GM10266 (cell line): ENCODE measurements around the gene SELENON.

Experiments
- DNase-seq: peaks from one replicate; pipeline ENCODE4 v3.0.0; 2012; ENCODE audit errors: extremely low spot score
- TF ChIP-seq, protein P1 (sequence below): IDR thresholded peaks from 2 replicates; pipeline ENCODE4 v1.5.1; 2012; ENCODE audit warnings: mild to moderate bottlenecking, low read depth; ENCODE audit not compliant: control insufficient read depth, insufficient read depth; ENCODE audit errors: missing control alignments

The SELENON gene

DNA sequence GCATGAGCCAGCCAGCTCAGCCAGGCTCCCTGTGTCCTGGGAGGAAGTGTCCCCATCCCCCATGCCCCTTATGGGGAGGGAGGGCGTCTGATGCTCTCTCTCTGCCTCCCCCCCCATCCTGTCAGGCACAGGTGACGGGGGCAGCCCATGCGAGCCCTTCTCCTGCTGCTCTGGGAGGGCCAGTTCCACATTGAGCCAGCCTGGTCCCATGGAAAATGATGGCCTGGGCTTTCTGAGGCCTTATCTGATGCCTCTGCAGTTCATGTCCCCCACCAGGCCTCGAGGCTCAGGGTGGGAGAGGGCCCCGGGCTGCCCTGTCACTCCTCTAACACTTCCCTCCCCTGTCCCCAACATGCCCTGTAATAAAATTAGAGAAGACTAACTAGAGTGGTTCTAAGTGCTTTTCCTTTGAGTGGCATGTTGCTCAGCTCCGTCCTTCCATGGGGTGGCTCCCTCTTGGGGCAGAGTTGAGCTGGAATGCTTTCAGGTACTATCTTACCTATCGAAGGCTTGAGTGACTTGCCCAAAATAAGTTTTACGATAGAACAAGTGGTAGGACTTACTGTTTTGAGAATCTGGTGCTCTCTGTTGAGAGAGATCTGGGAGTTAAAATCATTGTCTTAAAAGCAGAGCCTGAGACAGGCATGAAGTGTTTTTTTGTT is 18.0 kb downstream of the SELENON start:
- no peak for DNase-seq
- TF ChIP-seq, protein P1, sequence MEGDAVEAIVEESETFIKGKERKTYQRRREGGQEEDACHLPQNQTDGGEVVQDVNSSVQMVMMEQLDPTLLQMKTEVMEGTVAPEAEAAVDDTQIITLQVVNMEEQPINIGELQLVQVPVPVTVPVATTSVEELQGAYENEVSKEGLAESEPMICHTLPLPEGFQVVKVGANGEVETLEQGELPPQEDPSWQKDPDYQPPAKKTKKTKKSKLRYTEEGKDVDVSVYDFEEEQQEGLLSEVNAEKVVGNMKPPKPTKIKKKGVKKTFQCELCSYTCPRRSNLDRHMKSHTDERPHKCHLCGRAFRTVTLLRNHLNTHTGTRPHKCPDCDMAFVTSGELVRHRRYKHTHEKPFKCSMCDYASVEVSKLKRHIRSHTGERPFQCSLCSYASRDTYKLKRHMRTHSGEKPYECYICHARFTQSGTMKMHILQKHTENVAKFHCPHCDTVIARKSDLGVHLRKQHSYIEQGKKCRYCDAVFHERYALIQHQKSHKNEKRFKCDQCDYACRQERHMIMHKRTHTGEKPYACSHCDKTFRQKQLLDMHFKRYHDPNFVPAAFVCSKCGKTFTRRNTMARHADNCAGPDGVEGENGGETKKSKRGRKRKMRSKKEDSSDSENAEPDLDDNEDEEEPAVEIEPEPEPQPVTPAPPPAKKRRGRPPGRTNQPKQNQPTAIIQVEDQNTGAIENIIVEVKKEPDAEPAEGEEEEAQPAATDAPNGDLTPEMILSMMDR: no peak

DNA sequence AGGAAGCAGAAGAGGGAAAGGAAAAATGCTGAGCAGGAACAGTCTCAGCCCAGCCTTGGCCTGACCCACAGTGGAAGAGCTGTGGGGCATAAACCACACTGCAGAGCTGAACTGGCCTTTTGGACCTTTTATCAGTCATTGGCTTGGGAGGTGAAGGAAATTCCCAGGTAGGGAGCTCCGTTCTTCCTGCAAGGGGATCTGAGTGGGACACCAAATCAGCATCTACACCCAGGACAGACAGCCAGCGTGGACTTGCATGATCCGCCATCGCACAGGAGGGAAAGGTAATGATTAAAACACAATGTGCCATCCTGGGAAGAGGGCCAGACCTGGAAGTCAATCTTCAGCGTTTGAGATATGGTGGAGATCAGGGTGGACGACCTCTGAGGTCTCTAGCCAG is 18.6 kb downstream of the SELENON start:
- TF ChIP-seq, protein P1: no peak
- no peak for DNase-seq

DNA sequence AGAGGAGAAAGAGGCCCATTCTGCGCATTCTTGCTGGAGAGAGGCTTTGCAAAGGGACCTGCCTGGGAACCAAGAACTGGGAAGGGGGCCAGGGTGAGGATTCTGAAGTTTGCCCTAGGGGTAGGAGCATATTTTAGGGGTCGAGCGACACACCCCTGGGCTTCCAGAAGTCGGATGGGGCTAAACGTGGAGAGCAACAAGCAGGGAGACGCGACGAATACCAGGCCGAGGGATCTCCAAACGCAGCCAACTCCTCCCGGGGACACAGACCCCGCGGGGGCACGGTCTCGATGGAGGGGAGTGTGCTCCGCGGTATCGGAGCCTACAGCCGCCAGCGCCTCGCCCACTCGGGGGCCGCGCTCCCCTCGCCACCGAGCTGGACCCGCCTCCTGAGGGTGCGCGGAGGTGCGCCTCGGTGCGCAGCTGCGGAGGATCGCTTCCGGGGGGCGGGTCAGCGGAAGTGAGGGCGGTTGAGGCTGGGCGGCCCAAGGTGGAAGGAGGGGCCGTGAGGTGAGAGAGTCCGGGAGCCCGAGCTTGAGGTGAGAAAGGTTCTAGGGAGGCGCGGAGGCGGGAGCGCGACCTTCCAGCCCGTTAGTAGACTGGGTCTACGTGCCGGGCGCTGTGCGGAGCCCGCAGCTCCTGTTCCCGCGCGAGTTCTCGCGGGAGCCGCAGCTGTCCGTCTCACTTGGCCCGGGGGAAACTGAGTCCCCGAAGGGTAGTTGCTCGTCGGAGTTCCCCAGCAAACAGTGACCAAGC is 19.7 kb downstream of the SELENON start, which contains the start of gene MTFR1L:
Gene MTFR1L, plus strand, starts transcription at position 464 of the 756 bp plus-strand sequence. CDS start 3,151 bp downstream, outside the sequence.
- DNase-seq: peak; percentile 97
- TF ChIP-seq, protein P1: no peak

DNA sequence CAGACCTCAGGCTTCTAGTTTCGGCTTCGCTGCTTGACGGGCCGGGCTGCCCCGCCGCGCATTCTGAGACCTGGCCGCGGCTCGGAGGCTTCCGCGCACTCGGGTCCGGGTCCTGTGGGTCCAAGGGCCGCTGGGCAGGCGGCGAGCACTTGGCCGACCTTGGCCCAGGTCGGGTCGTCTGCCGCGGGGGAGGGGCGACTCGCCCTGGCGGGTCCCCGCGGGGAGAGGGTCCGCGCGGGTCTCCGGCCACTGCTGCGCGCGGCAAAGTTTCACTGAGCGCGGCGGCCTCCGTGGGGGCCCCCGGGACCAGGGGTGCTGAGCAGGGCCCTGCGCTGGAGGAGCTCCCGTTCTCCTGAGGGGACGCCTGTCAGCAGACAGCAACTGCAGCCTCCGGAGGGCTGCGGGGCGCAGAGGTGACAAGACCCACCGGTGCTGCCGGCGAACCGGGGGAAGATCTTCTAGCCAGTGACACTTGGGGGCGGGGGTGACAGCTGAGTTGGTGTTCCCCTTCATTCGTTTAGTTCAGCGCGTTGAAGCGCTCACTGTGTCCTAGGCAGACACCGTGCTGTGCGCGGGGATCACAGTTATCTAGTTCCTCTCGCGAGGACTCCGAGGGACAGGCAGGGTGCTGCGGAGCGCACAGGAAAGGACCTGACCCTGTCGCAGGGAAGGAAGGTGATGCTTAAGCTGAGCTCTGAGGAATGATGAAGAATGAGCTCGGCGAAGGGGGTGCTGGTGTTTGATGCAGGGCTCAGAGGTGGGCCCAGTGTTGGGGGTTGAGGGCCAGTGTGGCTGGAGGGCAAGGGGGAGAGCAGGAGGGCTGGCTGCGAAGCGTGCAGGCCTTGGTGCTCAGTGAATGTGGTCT is 20.5 kb downstream of the SELENON start:
- DNase-seq: peak; percentile 87
- TF ChIP-seq, protein P1: no peak

DNA sequence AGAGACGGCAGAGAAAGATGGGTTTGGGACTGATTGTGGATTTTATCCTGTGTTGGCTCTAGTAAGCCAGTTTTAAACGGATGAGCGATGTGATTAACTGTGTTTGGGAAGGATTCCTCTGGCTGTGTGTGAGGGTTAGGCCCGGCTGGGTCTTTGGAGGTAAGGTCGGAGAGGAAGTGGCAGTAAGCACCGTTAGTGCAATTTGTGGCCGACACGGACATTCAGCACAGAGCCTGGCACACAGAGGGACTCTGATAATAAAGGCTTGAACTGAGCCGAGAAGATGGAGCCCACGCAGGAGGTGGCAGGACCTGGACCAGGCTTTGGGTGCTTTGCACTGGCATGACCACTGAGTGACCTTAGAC is 21.1 kb downstream of the SELENON start:
- no peak for DNase-seq
- TF ChIP-seq, protein P1: no peak

DNA sequence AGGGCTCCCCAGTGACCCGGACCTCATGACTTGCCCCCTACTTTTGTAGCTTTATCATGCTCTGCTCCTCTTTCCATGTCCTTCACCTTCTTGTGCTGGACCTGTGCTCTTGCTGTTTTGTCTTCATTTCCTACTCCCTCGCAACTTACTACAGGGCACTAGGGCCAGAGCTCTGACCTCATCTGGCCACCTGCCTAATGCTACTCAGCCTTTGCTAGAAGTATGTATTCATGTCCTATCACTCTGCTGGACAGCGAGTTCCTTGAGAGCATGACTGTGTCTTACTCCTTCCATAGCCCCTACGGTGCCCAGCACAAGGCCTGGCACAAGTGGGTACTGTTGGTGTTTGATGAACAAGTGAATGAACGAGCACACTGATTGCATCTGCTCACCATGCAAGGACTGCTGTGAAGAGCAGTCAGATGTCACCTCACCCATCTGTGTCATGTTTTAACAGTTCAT is 21.7 kb downstream of the SELENON start:
- DNase-seq: no peak
- TF ChIP-seq, protein P1: no peak

DNA sequence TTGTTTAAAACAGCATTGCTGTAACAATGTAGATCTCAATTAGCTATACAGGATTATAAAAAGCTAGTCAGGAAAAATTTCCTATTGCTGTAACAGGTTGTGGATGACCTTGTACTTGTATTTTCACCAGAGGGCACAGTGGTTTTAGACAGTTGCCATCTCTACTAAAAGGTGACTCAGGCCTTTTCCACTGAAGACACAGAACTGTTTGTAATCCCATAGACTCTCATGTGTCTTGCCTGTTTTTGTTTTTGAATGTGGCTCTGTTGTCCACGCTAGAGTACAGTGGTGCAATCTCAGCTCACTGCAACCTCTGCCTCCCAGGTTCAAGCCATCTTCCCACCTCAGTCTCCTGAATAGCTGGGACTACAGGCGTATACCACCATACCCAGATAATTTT is 25.6 kb downstream of the SELENON start:
- no peak for DNase-seq
- TF ChIP-seq, protein P1: no peak
